Spinal cord (tissue), 10 donors: ENCODE results near the gene ADAMTSL1. TPM values are rescaled to one million over a fixed set of nuclear protein-coding genes. Genes with fewer than 3 reads are reported as not detected.
A peak's percentile ranks its signal among the peaks of the same experiment; 100 is the strongest.
"Not testable (repeated sequence)": the region's sequence is repeated elsewhere in the genome, so short reads cannot be mapped to it uniquely, and the experiment has no call there.

Source experiments
- DNase-seq, 6 donors: peaks; one replicate each; pipeline versions ENCODE4 v3.0.0 to v3.0.0-alpha.2; 2013 to 2015; ENCODE audit warnings: low spot score in 6 of 6, low read depth in 4 of 6
- H3K27ac ChIP-seq: one replicate; pipeline ENCODE4 v1.5.1; 2013; ENCODE audit warnings: low read depth, low read length, control low read depth
- H3K27me3 ChIP-seq: one replicate; pipeline ENCODE4 v1.6.1; 2013; ENCODE audit warnings: low read length; ENCODE audit not compliant: control insufficient read depth, insufficient read depth
- H3K36me3 ChIP-seq: one replicate; pipeline ENCODE4 v1.6.1; 2013; ENCODE audit warnings: low read length; ENCODE audit not compliant: control insufficient read depth, insufficient read depth
- H3K4me1 ChIP-seq: one replicate; pipeline ENCODE4 v1.6.1; 2013; ENCODE audit warnings: low read length; ENCODE audit not compliant: control insufficient read depth, insufficient read depth
- H3K4me3 ChIP-seq: one replicate; pipeline ENCODE4 v1.5.1; 2013; ENCODE audit warnings: low read depth, low read length, control low read depth
- H3K9me3 ChIP-seq: one replicate; pipeline ENCODE4 v1.6.1; 2013; ENCODE audit warnings: low read length; ENCODE audit not compliant: control insufficient read depth, insufficient read depth
- WGBS: methylation state at CpG from one replicate; pipeline ENCODE4 v1.1.5; 2013; ENCODE audit warnings: missing lambda C conversion rate; ENCODE audit not compliant: insufficient coverage; 5-methylcytosine and 5-hydroxymethylcytosine counted together
- polyA plus RNA-seq, 2 donors: library from polyadenylated mRNA; unstranded; fragments of 120-200 nt; gene quantifications; one replicate each; pipeline ENCODE4 v1.2.1, GENCODE V29; 2013; ENCODE audit not compliant: insufficient read length in 2 of 2
- total RNA-seq, 2 donors: library from RNA; depleted of rRNA in 1 of 2; stranded (reverse); fragments of 120-200 nt in 1 of 2; fragments of >200 nt in 1 of 2; gene quantifications; one replicate each; pipeline versions ENCODE4 v1.2.3 to v1.2.4, GENCODE V29; 2013 to 2014
- donor health status: healthy.

Gene ADAMTSL1
- total and polyA plus RNA-seq, 4 donors, result 21.7 to 35.3 (median 28.4) TPM

GRCh38 chr9:18928711-18929110, 454.8 kb downstream of the ADAMTSL1 start:
- Histone ChIP-seq H3K4me3 (no peak overlapping the region), H3K9me3 (no peaks in the 10 kb centered on the region), H3K36me3 (no peaks in the 10 kb centered on the region), H3K27me3 (no peaks in the 10 kb centered on the region), H3K4me1 (no peaks in the 10 kb centered on the region), H3K27ac (no peak overlapping the region)
- DNase-seq, result no peak
- 83% methylated on average over 1 of the region's 7 CpGs for WGBS

- WGBS, result 68% methylated on average over 4 of the region's 13 CpGs
- not testable (repeated sequence) for H3K4me3 ChIP-seq, H3K9me3 ChIP-seq, H3K27ac ChIP-seq, H3K36me3 ChIP-seq, DNase-seq, H3K4me1 ChIP-seq, H3K27me3 ChIP-seq
Measured at GRCh38 chr9:18930611-18931010, 456.7 kb downstream of the ADAMTSL1 start.

GRCh38 chr9:18935541-18935940, 461.6 kb downstream of the ADAMTSL1 start:
- peak in 1 of 6 donors; percentile 85 for DNase-seq
- Histone ChIP-seq H3K4me3 (no peak overlapping the region), H3K9me3 (no peaks in the 10 kb centered on the region), H3K27ac (no peak overlapping the region), H3K36me3 (no peaks in the 10 kb centered on the region), H3K27me3 (no peaks in the 10 kb centered on the region), H3K4me1 (no peaks in the 10 kb centered on the region)
- WGBS, result 58% methylated on average over 1 of the region's 2 CpGs

- H3K4me1 ChIP-seq, result no peaks in the 10 kb centered on the region
- WGBS, result 60% methylated on average over 1 of the region's 7 CpGs
- peak in 1 of 6 donors; percentile 41 for DNase-seq
- H3K27ac ChIP-seq, result no peak overlapping the region
- H3K36me3 ChIP-seq, result no peaks in the 10 kb centered on the region
- H3K9me3 ChIP-seq, result no peaks in the 10 kb centered on the region
- H3K4me3 ChIP-seq, result no peak overlapping the region
- H3K27me3 ChIP-seq, result no peaks in the 10 kb centered on the region
Measured at GRCh38 chr9:18936094-18936871, 462.3 kb downstream of the ADAMTSL1 start.

GRCh38 chr9:18939943-18940342, 466.0 kb downstream of the ADAMTSL1 start:
- no peaks in the 10 kb centered on the region for H3K36me3 ChIP-seq
- no peaks in the 10 kb centered on the region for H3K9me3 ChIP-seq
- DNase-seq, result no peak
- WGBS, result 96% methylated on average over 5 of the region's 5 CpGs
- H3K27me3 ChIP-seq, result no peaks in the 10 kb centered on the region
- no peak overlapping the region for H3K27ac ChIP-seq
- H3K4me3 ChIP-seq, result no peak overlapping the region
- no peaks in the 10 kb centered on the region for H3K4me1 ChIP-seq

GRCh38 chr9:18941060-18941740, 467.2 kb downstream of the ADAMTSL1 start:
- Histone ChIP-seq H3K36me3 (no peaks in the 10 kb centered on the region), H3K27me3 (no peaks in the 10 kb centered on the region), H3K4me1 (no peaks in the 10 kb centered on the region), H3K4me3 (no peak overlapping the region), H3K27ac (no peak overlapping the region), H3K9me3 (no peaks in the 10 kb centered on the region)
- 91% methylated on average over 5 of the region's 8 CpGs for WGBS
- DNase-seq, result no peak

GRCh38 chr9:18942801-18943200, 468.8 kb downstream of the ADAMTSL1 start:
- no peak overlapping the region for H3K27ac ChIP-seq
- no peaks in the 10 kb centered on the region for H3K4me1 ChIP-seq
- no peak overlapping the region for H3K4me3 ChIP-seq
- no peaks in the 10 kb centered on the region for H3K36me3 ChIP-seq
- H3K9me3 ChIP-seq, result no peaks in the 10 kb centered on the region
- WGBS, result 80% methylated on average over 6 of the region's 7 CpGs
- no peaks in the 10 kb centered on the region for H3K27me3 ChIP-seq
- no peak for DNase-seq

GRCh38 chr9:18947892-18948339, 474.0 kb downstream of the ADAMTSL1 start:
- Histone ChIP-seq H3K9me3 (no peaks in the 10 kb centered on the region), H3K27me3 (no peaks in the 10 kb centered on the region), H3K27ac (no peak overlapping the region), H3K36me3 (no peaks in the 10 kb centered on the region), H3K4me1 (no peaks in the 10 kb centered on the region), H3K4me3 (no peak overlapping the region)
- 51% methylated on average over 3 of the region's 4 CpGs for WGBS
- no peak for DNase-seq

- Histone ChIP-seq H3K36me3 (no peaks in the 10 kb centered on the region), H3K27ac (no peak overlapping the region), H3K4me3 (no peak overlapping the region), H3K9me3 (no peaks in the 10 kb centered on the region), H3K27me3 (no peaks in the 10 kb centered on the region), H3K4me1 (no peaks in the 10 kb centered on the region)
- DNase-seq, result no peak
- WGBS, result no CpG with 5 or more reads among the region's 1 CpG
Measured at GRCh38 chr9:18951936-18952335, 478.0 kb downstream of the ADAMTSL1 start.

- DNase-seq, result no peak
- H3K27ac ChIP-seq, result no peak overlapping the region
- no peaks in the 10 kb centered on the region for H3K27me3 ChIP-seq
- H3K4me3 ChIP-seq, result no peak overlapping the region
- H3K36me3 ChIP-seq, result no peaks in the 10 kb centered on the region
- no peaks in the 10 kb centered on the region for H3K4me1 ChIP-seq
- 100% methylated on average over 2 of the region's 2 CpGs for WGBS
- H3K9me3 ChIP-seq, result no peaks in the 10 kb centered on the region
Measured at GRCh38 chr9:18955626-18956025, 481.7 kb downstream of the ADAMTSL1 start.
